Right lung (tissue), 5 donors: Measurements from ENCODE around the gene KHDC1. TPM values are rescaled to one million over a fixed set of nuclear protein-coding genes. Genes with fewer than 3 reads are reported as not detected.
"Not testable (repeated sequence)": the region's sequence is repeated elsewhere in the genome, so short reads cannot be mapped to it uniquely, and the experiment has no call there.

Experiments
- DNase-seq, 2 donors: peaks; one replicate each; pipeline ENCODE4 v3.0.0-alpha.2; 2013
- polyA plus RNA-seq, 5 donors: library from polyadenylated mRNA; unstranded; fragments of 120-200 nt; gene quantifications; one replicate each; pipeline versions ENCODE4 v1.2.1 to v1.2.3, GENCODE V29; 2013; ENCODE audit warnings: inconsistent platforms in 1 of 5, low replicate concordance in 1 of 5; ENCODE audit not compliant: insufficient read length in 5 of 5, insufficient read depth in 1 of 5

The KHDC1 gene
- polyA plus RNA-seq, 5 donors = 10.2 to 12.9 (median 10.8) TPM

DNA sequence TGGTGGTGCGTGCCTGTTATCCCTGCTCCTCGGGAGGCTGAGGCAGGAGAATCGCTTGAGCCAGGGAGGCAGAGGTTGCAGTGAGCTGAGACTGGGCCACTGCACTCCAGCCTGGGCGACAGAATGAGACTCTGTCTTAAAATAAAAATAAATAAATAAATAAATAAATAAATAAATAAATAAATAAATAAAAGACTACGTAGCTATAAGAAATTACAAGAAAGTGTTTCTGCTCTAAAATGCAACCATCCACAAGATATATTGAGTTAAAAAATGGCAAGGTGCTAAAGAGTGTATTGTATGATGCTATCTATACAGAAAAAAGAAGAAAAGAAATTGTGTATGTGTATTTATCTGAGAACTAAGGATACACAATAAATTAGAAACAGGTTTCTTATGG, 8.7 kb downstream of the KHDC1 start:
- not testable (repeated sequence) for DNase-seq

DNA sequence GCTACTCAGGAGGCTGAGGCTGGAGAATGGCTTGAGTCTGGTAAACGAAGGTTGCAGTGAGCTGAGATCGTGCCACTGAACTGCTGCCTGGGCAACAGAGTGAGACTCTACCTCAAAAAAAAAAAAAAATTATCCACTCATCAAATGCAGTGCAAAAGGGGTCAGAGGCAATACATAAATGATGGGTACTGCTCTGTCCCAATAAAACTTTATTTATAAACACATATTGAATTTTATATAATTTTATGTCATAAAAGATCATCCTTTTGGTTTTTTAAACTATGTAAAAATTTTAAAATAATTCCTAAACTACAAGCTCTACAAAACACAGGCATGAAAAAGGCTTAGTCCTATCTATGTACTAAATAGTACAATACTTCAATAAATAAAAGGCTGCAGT, 10.3 kb downstream of the KHDC1 start:
- no peak for DNase-seq

DNA sequence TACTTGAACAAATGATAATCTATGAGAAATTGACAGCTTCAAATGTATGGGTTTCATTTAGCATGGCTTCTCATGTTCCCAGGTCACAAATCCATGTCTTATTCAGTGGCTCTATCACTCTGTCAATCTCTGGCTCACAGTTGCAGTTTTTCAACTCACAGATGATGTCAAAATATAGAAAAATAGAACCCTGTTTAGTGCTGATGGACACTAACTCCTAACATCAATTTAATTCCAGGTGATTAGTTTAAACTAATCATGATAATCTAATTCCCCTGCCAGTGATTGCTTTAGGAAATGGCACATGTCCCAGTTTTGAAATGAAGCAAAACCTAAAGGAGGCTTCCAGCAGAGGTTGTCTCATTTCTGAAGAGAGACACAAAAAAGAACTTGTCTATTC, 13.0 kb downstream of the KHDC1 start:
- no peak for DNase-seq

DNA sequence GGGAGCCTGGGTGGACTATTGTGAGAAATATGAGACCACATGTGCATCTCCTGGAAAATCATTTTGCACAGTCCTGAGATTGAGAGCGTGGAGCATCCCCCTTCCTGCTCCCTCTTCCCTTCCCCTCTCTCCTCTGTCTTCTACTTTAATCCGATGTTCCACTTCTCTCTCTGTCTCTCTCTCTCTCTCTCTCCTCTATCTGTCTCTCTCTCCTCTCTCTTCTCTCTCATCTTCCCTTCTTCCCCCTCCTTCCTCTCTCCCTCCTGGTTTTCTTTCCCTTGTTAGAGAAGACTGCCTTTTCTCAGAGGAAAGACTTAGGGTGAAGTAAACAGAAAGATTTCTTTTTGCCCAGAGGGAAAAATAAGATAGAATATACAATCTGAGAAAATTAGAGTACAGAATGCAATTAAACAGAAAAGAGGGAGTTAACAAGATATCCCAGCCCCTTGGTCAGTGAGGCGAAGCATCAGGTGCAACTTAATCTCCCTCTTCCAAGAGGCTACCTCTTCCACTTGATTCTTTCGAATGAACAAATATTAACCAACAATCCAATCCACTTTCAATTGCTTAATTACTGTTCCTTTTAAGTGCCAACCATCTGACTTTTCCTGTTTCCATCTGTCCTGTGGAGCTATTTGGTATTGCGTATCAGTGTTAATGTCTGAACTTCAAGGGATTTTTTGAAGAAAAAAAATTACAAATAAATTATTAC, 14.6 kb downstream of the KHDC1 start:
- no peak for DNase-seq

DNA sequence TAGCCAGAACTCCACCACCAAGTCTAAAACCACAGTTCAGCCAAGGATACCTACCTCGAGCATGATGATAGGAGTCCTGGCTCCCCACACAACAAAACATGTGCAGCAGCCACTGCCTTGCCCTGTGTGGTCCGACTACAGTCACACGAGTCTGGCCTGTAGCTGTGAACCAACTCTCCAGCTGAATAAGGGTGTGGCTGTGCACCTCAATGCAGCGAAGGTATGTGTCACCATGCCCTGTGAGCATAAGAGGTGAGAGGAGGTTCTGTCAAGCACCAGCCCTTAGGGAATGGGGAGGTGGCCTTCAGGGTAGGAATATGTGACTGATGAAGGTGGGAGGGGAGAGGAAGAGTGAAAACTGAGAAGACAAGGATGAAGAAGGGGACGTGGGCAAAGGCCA, 21.0 kb downstream of the KHDC1 start:
- no peak for DNase-seq

DNA sequence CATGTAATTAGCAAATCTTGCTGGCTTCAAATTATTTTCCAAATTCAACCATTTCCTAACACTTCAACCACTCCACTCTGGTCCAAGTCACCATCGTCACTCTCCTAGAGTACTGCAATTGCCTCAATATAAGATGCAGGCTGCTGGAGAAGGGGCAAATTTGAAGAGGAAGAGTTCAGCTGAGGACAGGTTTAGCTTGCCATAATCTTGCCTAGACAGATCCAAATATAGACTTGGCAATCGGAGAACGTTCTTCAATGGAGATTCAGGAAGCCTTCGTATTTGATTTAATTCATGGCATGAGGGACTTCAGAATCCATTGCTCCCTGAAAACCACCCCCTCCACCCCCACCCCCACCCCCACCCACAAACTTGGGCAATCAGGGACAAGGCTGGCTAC, 22.3 kb downstream of the KHDC1 start:
- no peak for DNase-seq

DNA sequence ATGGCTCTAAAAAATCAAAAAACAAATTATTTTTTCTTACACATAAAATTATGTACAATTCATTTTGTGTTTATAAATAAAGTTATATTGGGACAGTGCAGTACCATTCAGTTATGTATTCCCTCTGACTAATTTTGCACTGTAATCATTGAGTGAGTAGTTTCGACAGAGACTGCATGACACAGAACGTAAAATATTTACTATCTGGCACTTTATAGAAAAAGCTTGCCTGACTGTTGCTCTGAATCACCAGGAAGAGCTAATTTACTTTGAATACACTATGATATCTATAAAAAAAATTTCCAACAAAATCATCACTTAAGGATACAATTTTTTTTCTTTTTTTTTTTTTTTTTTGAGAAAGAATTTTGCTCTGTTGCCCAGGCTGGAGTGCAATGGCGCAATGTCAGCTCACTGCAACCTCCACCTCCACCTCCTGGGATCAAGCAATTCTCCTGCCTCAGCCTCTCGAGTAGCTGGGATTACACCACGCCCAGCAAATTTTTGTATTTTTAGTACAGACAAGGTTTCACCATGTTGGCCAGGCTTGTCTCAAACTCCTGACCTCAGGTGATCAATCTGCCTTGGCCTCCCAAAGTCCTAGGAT, 26.7 kb downstream of the KHDC1 start:
- DNase-seq = no peak

DNA sequence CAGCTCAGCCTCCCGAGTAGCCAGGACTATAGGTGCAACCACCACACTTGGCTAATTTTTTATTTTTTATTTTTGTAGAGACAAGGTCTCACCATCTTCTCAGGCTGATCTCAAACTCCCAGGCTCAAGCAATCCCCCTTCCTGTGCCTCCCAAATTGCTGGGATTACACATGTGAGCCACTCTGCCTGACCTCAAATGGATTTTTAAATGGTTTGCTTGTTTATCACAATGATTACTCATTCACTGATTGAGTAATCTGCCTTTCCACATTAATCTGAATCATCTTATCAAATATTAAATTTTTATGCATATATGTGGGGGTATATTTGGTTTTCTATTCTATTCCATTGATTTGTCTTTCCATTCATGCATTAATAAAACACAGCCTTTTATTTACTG, 28.3 kb downstream of the KHDC1 start:
- no peak for DNase-seq

DNA sequence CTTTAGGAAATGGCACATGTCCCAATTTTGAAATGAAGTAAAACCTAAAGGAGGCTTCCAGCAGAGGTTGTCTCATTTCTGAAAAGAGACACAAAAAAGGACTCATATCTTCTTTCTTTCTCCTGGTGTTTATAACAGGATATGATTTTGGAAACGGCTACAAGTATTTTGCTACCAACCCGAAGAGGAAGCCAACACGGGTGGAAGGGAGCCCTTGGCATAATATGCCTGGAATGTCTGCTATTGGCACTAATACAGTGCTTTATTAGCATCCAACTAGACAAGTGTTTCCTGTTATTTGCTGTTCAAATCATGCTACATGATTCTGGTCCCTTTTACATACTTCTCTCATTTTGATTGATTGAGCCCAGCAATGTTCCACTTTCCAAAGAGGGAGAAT, 29.0 kb downstream of the KHDC1 start:
- DNase-seq = not testable (repeated sequence)

DNA sequence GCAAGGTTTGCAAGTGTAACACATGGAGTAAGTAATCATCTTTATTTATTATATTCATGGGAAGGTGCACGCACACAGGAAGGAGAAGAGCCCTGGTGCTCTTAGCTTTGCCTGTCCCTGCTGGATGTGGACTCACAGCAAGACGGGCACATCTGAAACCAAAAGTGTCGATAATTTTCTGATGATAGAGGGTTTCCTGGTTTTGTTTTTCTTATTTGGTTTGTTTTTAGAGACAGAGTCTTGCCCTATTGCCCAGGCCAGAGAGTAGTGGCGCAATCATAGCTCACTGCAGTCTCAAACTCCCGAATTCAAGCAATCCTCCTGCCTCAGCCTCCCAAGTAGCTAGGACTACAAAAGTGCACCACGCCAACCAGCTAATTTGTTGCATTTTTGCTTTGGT, 29.9 kb downstream of the KHDC1 start:
- no peak for DNase-seq

DNA sequence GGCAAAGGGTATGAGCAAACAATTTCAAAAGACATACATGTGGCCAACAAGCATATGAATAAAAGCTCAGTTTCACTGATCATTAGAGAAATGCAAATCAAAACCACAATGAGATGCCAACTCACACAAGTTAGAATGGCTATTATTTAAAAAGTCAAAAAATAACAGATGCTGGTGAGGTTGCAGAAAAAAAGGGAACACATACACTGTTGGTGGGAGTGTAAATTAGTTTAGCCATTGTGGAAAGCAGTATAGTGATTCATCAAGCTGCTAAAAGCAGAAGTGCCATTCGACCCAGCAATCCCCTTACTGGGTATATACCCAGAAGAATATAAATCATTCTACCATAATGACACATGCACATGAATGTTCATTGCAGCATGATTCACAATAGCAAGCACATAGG, 31.0 kb downstream of the KHDC1 start:
- no peak for DNase-seq

DNA sequence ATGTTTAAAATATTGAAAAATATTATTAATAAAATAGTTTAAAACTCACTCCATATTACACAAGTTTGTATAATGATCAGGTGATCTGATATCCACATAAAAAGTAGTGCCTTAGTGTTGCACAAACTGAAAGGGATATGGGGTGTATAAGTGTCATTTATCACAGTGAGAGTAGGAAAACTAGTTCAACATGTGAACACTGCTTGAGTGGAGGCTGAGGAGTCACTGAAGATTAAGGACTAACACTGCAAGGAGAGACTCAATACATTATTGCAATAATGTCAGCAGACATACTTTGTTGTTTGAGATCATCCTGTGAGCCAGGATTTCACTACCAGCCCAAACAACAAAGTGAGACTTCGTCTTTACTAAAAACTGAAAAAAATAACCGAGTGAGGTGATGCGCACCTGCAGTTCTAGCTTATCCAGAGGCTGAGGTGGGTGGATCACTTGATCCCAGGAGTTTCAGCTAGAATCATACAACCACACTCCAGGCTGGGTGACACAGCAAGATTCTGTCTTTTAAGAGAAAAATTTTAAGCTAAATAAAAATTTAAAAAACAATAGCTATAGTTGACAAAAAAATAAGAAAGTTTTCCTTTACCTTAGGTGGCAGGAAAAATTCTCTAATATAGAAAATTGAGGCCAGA, 35.3 kb downstream of the KHDC1 start:
- no peak for DNase-seq

DNA sequence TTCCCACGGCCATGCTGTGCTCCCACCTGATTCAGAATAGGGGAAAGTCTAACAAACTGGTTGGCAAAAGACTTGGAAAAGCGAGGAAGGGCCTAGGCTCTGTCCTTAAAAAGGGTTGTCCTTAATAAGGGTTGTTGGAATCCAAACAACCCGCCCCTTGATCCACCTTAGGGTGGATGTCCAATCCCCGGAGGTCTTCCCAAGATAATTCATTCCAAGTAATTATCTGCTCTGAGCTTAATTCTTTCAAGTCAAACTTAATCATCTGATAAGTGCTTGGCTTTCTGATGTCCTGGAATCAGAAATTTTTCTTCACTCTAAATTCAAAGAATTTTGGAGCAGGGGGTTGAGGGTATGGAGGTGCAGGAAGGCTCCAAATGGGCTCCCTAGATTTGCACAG, 37.6 kb downstream of the KHDC1 start, which contains the start of gene KHDC1L:
KHDC1L (minus strand) TSS at position 101 of the 400 bp plus-strand sequence; CDS start at position 13, 88 bp downstream.
- DNase-seq = no peak

DNA sequence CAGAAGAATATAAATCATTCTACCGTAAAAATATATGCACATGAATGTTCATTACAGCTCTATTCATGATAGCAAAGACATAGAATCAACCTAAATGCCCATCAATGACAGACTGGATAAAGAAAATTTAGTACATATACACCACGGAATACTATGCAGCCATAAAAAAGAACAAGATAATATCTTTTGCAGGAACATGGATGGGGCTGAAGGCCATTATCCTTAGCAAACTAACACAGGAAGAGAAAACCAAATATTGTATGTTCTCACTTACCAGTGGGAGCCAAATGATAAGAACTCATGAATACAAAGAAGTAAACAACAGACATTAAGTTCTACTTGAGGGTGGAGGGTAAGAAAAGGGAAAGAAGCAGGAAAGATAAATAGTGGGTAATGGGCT, 46.1 kb downstream of the KHDC1 start:
- no peak for DNase-seq

DNA sequence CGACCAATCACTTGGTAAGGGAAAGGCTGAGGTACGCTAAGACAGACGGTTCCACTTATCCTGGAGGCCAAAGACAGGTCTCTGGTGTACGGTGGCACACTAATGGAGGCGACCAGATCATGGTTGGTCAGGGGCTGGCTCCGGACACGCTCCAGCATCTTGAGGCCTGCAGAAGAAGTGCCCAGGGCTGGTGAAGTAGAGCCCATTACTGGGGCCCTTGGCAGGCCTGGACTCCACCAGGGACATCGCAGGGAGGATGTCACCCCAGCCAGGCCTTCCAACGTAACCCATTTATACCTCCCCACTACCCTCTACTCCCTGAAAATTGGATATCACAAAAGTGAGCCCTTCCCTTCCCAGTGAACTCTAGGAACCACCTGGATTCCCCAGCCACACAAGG, 53.9 kb downstream of the KHDC1 start:
- DNase-seq = no peak

DNA sequence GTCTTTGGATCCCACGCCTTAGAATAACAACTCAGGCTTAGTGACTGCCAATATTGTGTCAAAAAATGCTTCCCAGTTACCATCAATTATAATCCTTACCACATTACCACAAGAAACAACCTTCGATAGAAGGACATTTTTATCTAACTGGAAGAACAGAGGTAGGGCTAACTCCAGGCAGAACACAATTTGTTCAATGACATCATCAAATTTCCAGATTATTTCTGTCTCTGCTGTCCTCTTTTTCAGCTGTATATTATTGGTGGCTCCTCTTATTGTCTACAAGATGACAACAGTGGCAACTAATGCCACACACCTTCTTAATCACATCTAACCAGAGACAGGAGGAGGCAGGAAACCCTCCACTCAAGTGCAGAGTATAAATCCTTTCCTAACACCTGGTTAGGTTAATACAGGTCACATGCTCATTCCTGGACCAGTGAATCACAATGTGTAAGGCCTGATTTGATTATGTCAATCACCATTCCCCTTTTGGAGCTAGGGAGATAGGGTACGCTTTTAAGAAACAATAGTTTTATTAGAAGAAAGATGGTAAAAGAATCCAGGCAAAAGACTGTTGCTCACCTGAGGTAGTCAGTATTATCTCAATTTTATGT, 55.7 kb downstream of the KHDC1 start:
- no peak for DNase-seq

DNA sequence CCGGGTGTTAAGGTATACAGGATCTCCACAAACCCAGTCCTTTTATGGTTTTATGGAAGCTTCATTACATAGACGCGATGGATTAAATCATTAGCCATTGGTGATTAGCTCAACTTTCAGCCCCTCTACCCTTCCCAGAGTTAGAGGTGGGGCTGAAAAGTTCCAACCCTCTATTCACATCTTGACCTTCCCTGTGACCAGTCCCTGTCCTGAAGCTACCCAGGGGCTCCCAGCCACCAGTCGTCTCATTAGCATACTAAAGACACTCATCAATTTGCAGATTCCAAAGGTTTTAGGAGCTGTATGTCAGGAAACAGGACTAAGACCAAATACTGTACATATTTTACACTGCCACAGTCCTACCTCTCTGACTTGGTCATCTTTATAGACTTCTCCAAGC, 58.7 kb downstream of the KHDC1 start:
- DNase-seq = no peak

DNA sequence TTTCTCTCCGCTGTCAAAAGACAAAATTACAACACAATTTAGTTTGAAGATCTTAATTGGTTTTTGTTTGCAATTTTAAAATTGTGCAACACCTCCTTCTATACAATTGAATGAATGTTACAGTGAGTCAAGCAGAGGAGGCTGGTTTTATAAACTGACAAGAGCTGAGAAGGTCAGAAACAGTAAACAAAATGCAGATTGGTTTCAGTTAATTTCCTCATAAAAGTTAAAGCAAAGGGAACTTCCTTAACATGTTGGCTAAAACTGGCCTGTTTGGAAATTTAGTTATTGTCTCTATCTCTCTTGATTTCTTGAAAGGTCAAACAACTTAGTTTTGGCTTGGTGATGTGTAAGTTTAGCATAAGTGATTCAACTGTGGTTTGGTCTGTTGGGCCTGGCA, 59.9 kb downstream of the KHDC1 start:
- no peak for DNase-seq

DNA sequence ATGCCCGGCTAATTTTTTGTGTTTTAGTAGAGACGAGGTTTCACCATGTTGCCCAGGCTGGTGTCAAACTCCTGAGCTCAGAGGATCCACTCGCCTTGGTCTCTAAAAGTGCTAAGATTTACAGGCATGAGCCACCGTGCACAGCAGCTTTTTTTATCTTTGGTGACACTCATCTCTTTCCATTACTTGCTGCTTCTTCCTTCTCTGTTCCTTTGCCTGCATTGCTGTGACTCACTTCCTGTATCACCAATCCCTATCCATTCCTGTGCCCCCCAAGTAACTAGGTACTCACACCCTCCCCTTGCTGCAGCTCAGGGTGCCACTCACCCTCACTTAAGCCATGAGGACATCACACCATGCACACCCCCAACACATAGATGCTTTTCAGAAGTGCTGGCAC, 62.3 kb downstream of the KHDC1 start:
- no peak for DNase-seq

DNA sequence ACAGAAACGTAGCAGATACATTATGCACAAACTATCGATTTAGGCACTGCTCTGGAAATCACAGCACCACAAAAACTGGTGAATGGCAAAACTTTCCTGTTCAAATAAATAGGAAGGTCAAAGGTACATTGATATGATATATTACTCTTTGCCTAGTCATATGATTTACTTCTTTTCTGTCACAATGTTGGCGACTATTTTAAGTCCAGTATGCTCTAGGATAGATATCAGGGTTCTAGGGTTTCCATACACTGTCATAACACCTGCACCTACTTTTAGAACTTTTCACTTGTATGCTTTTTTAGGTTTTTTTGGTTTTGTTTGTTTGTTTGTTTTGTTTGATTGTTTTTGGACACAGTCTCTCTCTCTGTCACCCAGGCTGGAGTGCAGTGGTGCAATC, 62.7 kb downstream of the KHDC1 start:
- no peak for DNase-seq

DNA sequence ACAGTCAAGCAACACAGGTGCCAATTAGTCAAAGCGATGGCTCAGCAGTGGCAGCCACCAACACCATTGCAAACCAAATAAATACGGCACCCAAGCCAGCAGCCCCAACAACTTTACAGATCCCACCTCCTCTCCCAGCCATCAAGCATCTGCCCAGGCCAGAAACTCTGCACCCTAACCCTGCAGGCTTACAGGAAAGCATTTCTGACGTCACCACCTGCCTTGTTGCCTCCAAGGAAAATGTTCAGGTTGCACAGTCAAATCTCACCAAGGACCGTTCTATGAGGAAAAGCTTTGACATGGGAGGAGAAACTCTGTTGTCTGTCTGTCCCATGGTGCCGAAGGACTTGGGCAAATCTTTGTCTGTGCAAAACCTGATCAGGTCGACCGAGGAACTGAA, 68.3 kb downstream of the KHDC1 start:
- no peak for DNase-seq

DNA sequence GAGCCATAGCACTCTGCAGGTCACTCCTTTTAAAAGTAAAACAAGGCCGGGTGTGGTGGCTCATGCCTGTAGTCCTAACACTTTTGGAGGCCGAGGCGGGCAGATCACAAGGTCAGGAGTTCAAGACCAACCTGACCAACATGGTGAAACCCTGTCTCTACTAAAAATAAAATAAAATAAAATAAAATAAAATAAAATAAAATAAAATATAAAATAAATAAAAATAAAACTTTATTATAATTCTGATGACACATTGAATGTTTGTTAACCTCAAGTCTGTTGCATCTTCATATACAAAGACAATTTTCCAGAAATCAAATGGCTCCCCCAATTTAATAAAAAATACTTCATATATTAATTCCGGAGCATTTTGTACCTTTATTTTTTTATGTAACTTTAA, 69.7 kb downstream of the KHDC1 start:
- DNase-seq = not testable (repeated sequence)
